HepG2 (cell line): ENCODE results near the gene TRIO. TPM values are rescaled to one million over a fixed set of nuclear protein-coding genes. Genes with fewer than 3 reads are reported as not detected.

Source experiments
- ATM ChIP-seq: fragments of 450-650 bp; IDR thresholded peaks from 2 replicates; pipeline ENCODE4 v1.7.1; 2017; ENCODE audit warnings: mild to moderate bottlenecking, borderline replicate concordance
- FOXK1 ChIP-seq: sonication (generic); formaldehyde crosslinking; IDR thresholded peaks from 2 replicates; pipeline ENCODE4 v1.4.0; 2020; ENCODE audit warnings: low read depth, missing genetic modification reagents, borderline replicate concordance
- JUN ChIP-seq: sonication (generic); formaldehyde crosslinking; IDR thresholded peaks from 2 replicates; pipeline ENCODE4 v1.4.0; 2020; ENCODE audit warnings: mild to moderate bottlenecking, missing genetic modification reagents
- KLF11 ChIP-seq: IDR thresholded peaks from 2 replicates; pipeline ENCODE4 v1.6.1; 2016; ENCODE audit warnings: missing compliant biosample characterization
- NCOA2 ChIP-seq: sonication (generic); formaldehyde crosslinking; IDR thresholded peaks from 2 replicates; pipeline ENCODE4 v1.8.0; 2022; ENCODE audit warnings: inconsistent platforms
- PAX8 ChIP-seq: sonication (generic); formaldehyde crosslinking; IDR thresholded peaks from 2 replicates; pipeline ENCODE4 v1.8.0; 2022; ENCODE audit warnings: mild to moderate bottlenecking, missing genetic modification reagents, borderline replicate concordance
- YEATS2 ChIP-seq: sonication (generic); formaldehyde crosslinking; IDR thresholded peaks from 2 replicates; pipeline ENCODE4 v1.4.0; 2020; ENCODE audit warnings: missing genetic modification reagents, borderline replicate concordance
- ZNF230 ChIP-seq: sonication (generic); formaldehyde crosslinking; IDR thresholded peaks from 2 replicates; pipeline ENCODE4 v1.4.0; 2020; ENCODE audit warnings: mild to moderate bottlenecking, missing genetic modification reagents
- ZNF530 ChIP-seq: sonication (generic); formaldehyde crosslinking; IDR thresholded peaks from 2 replicates; pipeline ENCODE4 v1.5.0; 2020; ENCODE audit warnings: low read depth, mild to moderate bottlenecking, missing genetic modification reagents
- ZNF7 ChIP-seq: IDR thresholded peaks from 2 replicates; pipeline ENCODE4 v1.6.1; 2016; ENCODE audit warnings: missing biosample characterization, missing genetic modification reagents
- polyA plus RNA-seq, 8 experiments: library from polyadenylated mRNA; depleted of rRNA in 3 of 8; stranded (reverse) in 7 of 8; unstranded in 1 of 8; fragments of >200 nt; fragmentation: Illumina TruSeq in 4 of 8; extraction: Trizol in 4 of 8; gene quantifications; 2 replicates each; pipeline versions ENCODE4 v1.2.1 to v1.2.3, GENCODE V29; 2011 to 2016; ENCODE audit warnings: low read depth in 4 of 8, missing spikeins in 1 of 8, mixed read lengths in 1 of 8; ENCODE audit not compliant: insufficient read depth in 1 of 8
- total RNA-seq, 5 experiments: library from RNA; depleted of rRNA; stranded (reverse); fragments of >200 nt; fragmentation: Illumina TruSeq; extraction: Trizol; gene quantifications; 2 replicates each; pipeline ENCODE4 v1.2.3, GENCODE V29; 2016; ENCODE audit warnings: low read depth in 1 of 5
- TF ChIP-seq, protein P1 (sequence below): sonication (generic); formaldehyde crosslinking; IDR thresholded peaks from 2 replicates; pipeline ENCODE4 v1.4.0; 2020; ENCODE audit warnings: missing genetic modification reagents, mild to moderate bottlenecking, borderline replicate concordance
- TF ChIP-seq, protein P2 (sequence below), 2 experiments: sonication (generic) in 1 of 2; formaldehyde crosslinking in 1 of 2; IDR thresholded peaks; 2 replicates each; pipeline versions ENCODE4 v1.4.0 to v1.6.1; 2018 to 2020; ENCODE audit warnings: missing genetic modification reagents in 2 of 2, borderline replicate concordance in 1 of 2, low read depth in 1 of 2, mild to moderate bottlenecking in 1 of 2, missing biosample characterization in 1 of 2
- TF ChIP-seq, protein P3 (sequence below): fragments of 450-650 bp; IDR thresholded peaks from 2 replicates; pipeline ENCODE4 v1.6.1; 2016
- TF ChIP-seq, protein P4 (sequence below): sonication (generic); formaldehyde crosslinking; IDR thresholded peaks from 2 replicates; pipeline ENCODE4 v1.4.0; 2020; ENCODE audit warnings: mild to moderate bottlenecking, missing genetic modification reagents
- TF ChIP-seq, protein P5 (sequence below): sonication (generic); formaldehyde crosslinking; IDR thresholded peaks from 2 replicates; pipeline ENCODE4 v1.4.0; 2020; ENCODE audit warnings: missing genetic modification reagents; ENCODE audit errors: not compliant biosample characterization
- TF ChIP-seq, protein P6 (sequence below): sonication (generic); formaldehyde crosslinking; IDR thresholded peaks from 2 replicates; pipeline ENCODE4 v1.4.0; 2020; ENCODE audit warnings: mild to moderate bottlenecking, missing genetic modification reagents

TRIO gene
- total and polyA plus RNA-seq, 2 of the 13 experiments (the other 11 are each of a cell fraction or from before 2014, with no cell fraction given), result 45.2 to 45.9 TPM

DNA sequence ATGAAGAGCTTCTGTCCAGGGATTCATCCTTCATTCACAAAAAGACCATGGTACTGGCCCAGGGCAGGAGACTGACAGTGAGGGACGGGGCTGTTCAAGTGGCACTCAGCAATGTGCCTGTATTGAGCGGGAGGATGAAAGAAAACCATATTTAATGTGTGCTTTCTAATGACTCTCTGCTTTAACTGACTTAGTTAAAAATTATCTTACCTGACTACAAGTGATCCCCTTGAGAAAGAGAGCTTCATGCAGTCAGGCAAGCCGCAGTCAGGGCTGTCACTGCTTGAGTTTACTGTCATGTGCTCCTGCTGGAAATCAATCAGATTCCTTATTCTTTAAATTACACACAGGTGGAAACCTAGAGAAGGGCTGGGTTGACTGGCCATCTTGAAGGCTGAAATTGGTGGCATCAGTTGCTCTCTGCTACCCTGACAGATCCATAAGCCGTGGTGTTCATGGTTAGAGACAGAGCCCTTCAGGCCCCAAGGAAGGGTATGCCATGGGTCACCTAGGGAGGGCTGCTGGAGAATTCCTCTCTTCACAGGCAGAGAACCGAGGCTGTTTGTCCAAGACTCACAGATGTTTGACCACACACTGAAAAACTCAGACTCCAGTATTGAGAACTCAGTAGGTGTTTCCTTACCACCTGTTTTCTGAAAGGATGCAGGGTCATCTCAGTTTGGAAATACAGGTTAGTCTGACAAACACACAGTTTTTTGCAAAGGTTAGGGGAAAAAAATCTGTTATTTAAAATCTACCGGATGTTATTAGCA lies 70.9 kb downstream of the TRIO start (continued):
- TF ChIP-seq, protein P1, sequence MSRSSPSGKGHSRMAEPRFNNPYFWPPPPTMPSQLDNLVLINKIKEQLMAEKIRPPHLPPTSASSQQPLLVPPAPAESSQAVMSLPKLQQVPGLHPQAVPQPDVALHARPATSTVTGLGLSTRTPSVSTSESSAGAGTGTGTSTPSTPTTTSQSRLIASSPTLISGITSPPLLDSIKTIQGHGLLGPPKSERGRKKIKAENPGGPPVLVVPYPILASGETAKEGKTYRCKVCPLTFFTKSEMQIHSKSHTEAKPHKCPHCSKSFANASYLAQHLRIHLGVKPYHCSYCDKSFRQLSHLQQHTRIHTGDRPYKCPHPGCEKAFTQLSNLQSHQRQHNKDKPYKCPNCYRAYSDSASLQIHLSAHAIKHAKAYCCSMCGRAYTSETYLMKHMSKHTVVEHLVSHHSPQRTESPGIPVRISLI, result no peak
- TF ChIP-seq, protein P2, sequence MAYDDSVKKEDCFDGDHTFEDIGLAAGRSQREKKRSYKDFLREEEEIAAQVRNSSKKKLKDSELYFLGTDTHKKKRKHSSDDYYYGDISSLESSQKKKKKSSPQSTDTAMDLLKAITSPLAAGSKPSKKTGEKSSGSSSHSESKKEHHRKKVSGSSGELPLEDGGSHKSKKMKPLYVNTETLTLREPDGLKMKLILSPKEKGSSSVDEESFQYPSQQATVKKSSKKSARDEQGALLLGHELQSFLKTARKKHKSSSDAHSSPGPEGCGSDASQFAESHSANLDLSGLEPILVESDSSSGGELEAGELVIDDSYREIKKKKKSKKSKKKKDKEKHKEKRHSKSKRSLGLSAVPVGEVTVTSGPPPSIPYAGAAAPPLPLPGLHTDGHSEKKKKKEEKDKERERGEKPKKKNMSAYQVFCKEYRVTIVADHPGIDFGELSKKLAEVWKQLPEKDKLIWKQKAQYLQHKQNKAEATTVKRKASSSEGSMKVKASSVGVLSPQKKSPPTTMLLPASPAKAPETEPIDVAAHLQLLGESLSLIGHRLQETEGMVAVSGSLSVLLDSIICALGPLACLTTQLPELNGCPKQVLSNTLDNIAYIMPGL (CRISPR knock-in tag; IDR thresholded peaks at IDR 0.05; ENCODE audit: borderline replicate concordance in 1 of 2, low read depth in 1 of 2), result no peak
- no peak for TF ChIP-seq JUN (CRISPR knock-in tag)
- TF ChIP-seq ZNF7 (CRISPR knock-in tag), result no peak
- TF ChIP-seq, protein P3, sequence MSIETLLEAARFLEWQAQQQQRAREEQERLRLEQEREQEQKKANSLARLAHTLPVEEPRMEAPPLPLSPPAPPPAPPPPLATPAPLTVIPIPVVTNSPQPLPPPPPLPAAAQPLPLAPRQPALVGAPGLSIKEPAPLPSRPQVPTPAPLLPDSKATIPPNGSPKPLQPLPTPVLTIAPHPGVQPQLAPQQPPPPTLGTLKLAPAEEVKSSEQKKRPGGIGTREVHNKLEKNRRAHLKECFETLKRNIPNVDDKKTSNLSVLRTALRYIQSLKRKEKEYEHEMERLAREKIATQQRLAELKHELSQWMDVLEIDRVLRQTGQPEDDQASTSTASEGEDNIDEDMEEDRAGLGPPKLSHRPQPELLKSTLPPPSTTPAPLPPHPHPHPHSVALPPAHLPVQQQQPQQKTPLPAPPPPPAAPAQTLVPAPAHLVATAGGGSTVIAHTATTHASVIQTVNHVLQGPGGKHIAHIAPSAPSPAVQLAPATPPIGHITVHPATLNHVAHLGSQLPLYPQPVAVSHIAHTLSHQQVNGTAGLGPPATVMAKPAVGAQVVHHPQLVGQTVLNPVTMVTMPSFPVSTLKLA, result no peak
- no peak for TF ChIP-seq ZNF230
- TF ChIP-seq FOXK1 (CRISPR knock-in tag), result no peak
- no peak for TF ChIP-seq ZNF530 (CRISPR knock-in tag)
- TF ChIP-seq YEATS2 (CRISPR knock-in tag), result no peak
- TF ChIP-seq ATM, result no peak
- TF ChIP-seq, protein P4, sequence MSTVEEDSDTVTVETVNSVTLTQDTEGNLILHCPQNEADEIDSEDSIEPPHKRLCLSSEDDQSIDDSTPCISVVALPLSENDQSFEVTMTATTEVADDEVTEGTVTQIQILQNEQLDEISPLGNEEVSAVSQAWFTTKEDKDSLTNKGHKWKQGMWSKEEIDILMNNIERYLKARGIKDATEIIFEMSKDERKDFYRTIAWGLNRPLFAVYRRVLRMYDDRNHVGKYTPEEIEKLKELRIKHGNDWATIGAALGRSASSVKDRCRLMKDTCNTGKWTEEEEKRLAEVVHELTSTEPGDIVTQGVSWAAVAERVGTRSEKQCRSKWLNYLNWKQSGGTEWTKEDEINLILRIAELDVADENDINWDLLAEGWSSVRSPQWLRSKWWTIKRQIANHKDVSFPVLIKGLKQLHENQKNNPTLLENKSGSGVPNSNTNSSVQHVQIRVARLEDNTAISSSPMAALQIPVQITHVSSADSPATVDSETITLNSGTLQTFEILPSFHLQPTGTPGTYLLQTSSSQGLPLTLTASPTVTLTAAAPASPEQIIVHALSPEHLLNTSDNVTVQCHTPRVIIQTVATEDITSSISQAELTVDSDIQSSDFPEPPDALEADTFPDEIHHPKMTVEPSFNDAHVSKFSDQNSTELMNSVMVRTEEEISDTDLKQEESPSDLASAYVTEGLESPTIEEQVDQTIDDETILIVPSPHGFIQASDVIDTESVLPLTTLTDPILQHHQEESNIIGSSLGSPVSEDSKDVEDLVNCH (CRISPR knock-in tag), result no peak
- TF ChIP-seq PAX8 (CRISPR knock-in tag), result no peak
- peak; percentile 48; the same call in 1 of the 2 replicates for TF ChIP-seq NCOA2
- TF ChIP-seq KLF11 (CRISPR knock-in tag), result no peak
- TF ChIP-seq, protein P5, sequence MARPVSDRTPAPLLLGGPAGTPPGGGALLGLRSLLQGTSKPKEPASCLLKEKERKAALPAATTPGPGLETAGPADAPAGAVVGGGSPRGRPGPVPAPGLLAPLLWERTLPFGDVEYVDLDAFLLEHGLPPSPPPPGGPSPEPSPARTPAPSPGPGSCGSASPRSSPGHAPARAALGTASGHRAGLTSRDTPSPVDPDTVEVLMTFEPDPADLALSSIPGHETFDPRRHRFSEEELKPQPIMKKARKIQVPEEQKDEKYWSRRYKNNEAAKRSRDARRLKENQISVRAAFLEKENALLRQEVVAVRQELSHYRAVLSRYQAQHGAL (CRISPR knock-in tag), result no peak
- TF ChIP-seq, protein P6, sequence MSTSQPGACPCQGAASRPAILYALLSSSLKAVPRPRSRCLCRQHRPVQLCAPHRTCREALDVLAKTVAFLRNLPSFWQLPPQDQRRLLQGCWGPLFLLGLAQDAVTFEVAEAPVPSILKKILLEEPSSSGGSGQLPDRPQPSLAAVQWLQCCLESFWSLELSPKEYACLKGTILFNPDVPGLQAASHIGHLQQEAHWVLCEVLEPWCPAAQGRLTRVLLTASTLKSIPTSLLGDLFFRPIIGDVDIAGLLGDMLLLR (CRISPR knock-in tag), result no peak
